NCI-H345 treated with DMSO at 0.1 percent for 48 hours (cell line): ENCODE data around the gene ZNF831.

Experiments
- DNase-seq: peaks from one replicate; lab custom pipeline; 2025; ENCODE audit not compliant: unreplicated experiment; lab: John Stamatoyannopoulos, UW

The ZNF831 gene

DNA sequence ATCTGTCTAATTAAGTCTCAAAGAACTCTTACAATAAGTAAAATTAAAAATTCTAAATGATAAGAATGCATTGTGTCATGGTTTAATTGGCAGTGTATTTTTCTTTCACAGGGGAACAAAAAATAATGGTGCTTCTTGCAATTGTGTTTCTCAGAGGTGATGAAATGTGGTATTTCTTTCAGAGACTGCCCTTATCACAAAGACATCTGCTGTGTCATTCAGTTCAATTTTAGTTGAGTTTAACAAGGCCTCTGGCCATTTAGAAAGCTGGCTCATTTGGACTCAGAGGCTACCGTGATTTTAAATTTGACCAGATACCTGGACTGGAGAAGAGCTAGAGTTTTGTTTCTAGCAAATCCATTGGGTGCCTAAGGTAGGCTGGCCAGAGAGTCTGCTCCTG, 23.6 kb upstream of the ZNF831 start:
- DNase-seq, result no peak

DNA sequence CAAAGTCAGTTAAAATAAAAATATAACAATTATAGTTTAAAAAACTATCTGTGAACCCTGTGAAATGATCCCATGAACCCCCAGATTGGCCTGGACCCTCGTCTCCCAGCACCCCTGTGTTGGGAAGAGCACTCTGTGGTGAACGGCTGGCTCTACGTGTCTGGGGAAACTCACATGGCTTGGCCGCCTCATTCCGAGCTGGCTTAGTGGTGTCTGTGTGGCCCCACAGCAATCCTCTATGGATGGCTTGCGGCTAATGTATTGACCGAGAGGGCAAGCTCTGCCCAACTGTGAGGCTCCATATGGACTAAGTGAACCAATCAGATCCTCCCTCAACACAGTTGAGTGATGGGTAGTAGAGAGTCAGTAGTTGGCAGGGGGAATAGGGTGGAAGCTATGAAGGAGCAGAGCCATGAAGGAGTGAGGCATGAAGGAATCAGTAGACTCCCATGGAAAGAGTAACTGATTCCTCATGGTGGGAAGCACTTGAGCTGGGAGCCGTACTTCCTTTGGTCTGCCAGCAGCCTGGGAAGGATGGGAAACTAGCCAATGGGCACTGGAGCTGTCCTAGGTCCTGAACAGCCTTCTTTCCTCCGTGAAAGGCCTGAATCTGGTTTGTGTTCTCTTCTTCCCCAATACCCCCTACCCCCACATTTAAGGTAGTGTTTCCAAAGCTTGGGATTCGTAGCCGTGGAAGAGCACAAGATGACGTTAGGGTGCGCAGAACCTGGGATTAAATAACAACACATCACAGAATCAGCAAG, 21.6 kb upstream of the ZNF831 start:
- DNase-seq, result no peak

DNA sequence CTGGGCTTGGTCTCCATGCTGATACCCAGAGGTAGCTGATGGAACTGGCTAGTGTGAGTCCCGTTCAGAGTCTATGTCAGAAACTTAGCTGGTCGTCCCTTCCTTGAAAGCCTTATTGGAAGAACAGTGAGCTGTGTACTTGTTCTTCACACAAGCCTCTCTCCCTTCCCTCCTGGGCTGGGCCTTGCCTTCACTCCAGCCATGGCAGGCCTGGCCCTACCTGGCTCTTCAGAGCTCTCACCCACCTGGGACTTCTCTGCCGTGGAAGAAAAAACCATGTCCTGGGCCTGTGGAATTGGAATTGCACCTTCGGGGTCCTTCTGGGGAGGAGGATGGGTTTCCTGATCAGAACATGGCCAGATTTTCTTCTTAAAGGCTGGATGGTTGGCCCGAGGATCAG, 20.3 kb upstream of the ZNF831 start:
- no peak for DNase-seq

GRCh38 chr20:59144179-59144830, 19.3 kb upstream of the ZNF831 start:
- DNase-seq, result no peak

DNA sequence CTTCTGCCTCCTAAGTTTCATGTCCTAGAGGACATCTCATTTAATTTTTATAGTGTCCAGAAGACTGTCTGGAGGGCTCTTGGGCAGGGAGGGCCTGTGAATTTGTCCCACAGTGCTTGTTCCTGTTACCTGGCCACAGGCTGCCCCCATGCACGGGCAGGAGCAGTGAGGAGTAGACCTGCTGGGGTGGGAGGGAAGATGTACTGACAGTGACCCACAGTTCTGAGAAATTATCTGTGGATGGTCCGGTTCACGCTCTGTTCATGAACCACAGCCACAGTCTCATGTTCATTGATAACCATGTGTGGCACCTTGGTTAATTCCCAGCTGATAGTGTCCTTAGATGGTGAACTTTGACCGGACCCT, 18.8 kb upstream of the ZNF831 start:
- DNase-seq, result no peak

- DNase-seq, result no peak
Measured at GRCh38 chr20:59145247-59145923, 18.2 kb upstream of the ZNF831 start.

- no peak for DNase-seq
Measured at GRCh38 chr20:59145924-59146779, 17.5 kb upstream of the ZNF831 start.

DNA sequence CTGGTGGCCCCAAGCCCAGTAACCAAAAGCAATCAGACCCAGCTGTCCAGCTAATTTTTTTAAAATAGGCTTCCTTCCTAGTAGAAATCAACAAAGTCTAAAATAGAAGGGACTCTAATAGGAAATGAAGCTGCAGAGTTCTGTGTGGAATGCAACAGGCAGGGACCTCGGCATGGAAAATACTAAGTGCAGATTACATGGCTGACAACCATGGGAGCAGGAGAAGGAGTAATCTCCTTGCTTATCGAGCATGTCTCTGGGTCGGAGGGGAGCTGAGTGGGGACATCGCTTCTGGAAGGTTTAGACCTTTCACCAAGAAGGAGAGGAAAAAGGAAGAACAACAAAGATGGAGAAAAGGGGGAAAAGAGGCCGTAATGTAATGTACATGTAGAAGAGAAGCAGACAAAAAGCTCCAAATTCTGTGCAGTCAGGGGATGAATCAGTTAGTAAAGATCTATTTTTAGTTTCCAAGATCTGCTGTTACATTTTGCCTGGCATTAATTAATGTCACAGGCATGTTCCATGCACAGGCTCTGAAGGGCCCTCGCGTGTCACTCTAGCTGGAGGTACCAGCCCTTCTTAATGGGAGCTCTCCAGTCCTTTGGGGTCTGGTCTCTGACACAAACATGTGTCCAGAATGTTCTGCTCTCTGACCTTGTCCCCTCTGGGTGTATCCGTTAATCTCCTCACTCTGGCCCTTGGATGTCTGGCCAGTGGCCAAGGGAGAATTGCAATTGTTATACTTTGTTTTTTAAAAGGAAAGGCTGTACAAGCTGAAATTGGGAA, 16.6 kb upstream of the ZNF831 start:
- no peak for DNase-seq

DNA sequence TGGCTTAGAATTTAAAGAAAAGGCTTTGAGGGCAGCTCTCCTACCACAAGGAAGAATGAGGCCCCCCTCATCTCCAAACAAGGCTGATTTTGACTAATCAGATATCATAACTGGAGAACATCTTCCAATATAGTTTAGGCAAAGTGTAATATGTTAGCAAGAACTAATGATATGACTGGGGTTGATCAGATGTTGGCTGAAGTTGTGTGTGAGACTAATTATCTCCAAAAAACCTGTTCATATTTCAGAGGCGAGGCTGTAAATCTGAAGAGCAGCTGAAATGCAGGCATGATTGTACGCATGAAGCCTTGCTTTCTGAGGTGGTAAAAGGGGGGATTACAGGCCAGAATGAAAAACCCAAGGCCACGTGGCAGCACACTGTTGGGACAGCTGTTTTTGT, 16.0 kb upstream of the ZNF831 start:
- no peak for DNase-seq

DNA sequence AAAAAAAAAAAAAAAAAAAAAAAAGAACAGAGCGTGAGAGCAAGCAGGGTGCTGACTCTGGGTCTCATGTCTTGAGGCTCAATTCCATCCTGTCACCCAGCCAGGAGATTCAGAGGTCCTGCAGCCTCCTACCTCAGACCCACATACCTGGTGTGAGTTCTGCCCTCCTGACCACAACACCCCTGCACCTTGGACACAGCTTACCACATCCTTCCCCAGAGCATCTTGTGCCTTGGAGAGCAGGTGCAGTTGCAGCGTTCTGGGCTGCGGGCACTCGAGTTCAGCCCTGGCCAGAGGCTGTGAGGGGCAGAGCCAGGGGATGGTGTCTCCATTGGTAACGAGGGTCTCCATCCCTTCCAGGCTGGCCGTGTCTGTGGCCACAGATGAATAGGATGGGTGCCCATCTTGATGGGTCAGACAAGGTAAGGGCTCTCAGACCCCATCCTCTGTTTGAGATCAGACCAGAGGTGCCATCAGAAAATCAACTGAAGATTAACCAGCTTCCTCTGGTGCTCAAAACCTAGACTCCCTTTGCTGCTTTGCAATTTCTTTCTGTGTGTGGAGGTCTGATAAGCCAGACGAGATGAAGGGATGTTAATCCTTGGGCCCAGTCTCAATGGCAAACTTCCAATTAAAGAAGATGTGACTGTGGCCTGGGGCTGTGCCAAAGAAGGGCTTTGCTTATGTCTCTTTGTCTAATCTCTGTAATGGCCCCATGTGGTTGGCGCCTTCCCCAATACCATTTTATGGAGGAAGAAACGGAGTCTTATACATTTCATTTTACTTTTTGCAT, 14.7 kb upstream of the ZNF831 start:
- DNase-seq, result no peak

- DNase-seq, result no peak
Measured at GRCh38 chr20:59149678-59150504, 13.7 kb upstream of the ZNF831 start.

- no peak for DNase-seq
Measured at GRCh38 chr20:59150821-59151251, 12.8 kb upstream of the ZNF831 start.

GRCh38 chr20:59151391-59151790, 12.2 kb upstream of the ZNF831 start:
- no peak for DNase-seq

- DNase-seq, result no peak
Measured at GRCh38 chr20:59151820-59152219, 11.8 kb upstream of the ZNF831 start.

- no peak for DNase-seq
Measured at GRCh38 chr20:59152559-59153354, 10.9 kb upstream of the ZNF831 start.

GRCh38 chr20:59153355-59153681, 10.3 kb upstream of the ZNF831 start:
- no peak for DNase-seq

DNA sequence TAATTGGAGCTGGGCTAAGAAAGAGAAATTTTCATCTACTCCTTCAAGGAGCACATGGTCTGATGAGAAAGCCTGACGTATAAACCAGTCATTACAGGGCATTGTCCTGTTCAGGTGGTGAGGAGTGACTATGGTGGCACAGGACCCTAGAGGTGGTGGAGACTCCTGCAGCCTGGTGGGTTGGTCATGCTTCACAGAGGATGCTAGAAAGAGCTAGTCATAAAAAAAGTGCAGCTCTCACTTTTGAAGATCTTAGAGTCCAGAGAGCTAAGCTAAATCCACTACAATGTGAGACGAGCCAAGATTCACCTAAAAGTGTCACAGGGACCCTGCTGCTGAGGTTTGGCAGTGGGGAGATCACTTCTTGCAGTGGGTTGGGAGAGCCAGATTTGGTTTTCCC, 9.8 kb upstream of the ZNF831 start:
- DNase-seq, result no peak

DNA sequence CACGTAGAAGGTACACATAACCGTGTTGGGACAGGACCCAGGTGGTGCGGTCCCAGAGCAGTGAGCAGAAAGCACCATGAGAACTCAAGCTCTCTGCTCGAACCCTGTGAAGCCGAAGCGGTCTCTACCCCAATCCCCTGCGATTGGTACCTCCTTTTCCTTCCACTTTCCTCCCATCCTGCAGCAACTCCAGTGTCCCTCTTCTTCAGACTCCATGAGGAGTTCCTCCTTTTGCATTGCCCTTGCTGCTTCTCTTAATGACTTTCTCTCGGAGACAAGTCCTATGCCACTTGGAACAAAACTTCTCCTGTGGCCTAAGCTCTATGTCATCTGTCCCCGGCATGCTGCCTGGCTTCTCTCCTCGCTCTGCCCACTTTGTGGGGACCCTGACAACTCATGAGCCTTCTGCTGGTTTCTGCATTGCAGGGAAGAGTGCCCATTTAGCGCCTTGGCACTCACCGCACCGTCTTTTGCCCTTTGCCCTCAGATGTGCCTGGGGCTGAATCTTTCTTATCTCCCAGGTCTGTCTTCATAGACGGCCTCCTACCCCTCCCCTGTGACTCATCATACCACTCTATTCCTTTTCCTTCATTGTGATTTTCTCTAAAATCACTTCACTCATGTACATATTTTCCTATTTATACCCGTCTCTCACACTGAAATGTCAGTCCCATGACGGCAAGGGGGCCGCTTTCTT, 9.2 kb upstream of the ZNF831 start:
- DNase-seq, result no peak
